GM12892 (cell line): Measurements from ENCODE around the gene TBC1D19.

Experiments used
- POLR2A ChIP-seq: IDR thresholded peaks from 2 replicates; pipeline ENCODE4 v1.6.1; 2011; ENCODE audit warnings: low read depth, low read length, control low read depth
- TAF1 ChIP-seq: IDR thresholded peaks from 2 replicates; pipeline ENCODE4 v1.6.1; 2011; ENCODE audit warnings: low read depth, mild to moderate bottlenecking, control low read depth, low read length, borderline replicate concordance

DNA sequence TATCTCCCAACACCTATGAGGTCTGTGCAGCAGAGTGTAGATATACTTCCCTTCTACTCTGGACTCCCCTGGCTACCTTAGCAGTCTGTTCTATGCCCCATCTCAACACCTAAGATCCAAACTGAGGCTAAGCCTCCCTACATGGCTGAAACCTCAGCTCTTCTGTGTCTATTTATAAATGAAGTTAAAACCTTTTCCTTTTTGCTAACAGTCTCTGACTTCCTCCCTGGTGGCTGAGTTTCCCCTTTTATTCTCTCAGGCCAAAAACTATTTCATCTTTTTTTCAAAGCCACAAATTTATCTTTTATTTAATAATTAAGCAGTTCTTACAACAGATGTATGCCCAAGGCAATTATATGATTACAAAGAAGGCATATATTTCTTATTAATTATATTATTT, 164.9 kb downstream of the TBC1D19 start:
- TF ChIP-seq POLR2A (no peak), TAF1 (no peak)
